Measurements from ENCODE around the gene TSPAN18. TPM values are rescaled to one million over a fixed set of nuclear protein-coding genes. Genes with fewer than 3 reads are reported as not detected.

The TSPAN18 gene
- total and polyA plus RNA-seq, 2 of the 8 experiments (the other 6 are each of a cell fraction or from before 2014, with no cell fraction given) = 5.2 to 10.2 TPM

DNA sequence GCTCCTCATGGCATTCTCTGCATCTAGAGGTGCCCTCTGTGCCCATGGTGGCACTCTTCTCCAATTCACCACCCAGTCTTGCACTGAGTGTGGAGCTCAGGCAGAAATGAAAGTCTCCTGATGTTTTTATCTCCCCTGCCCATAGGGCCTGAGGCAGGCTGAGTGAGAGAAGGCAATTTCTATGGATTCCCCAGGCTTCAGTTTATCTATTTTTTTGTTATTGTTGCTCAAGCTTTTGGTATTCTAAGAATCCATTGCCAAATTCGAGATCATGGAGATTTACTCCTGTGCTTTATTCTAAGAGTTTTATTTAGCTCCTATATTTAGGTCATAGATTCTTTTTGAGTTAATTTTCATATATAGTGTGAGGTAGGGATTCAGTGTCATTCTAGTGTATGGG lies 40.7 kb downstream of the TSPAN18 start (continued):
- TF ChIP-seq TCF12 (IDR thresholded peaks at IDR 0.05; ENCODE audit: low read depth, low read length) = no peak
- TF ChIP-seq SP2 (IDR thresholded peaks at IDR 0.05; ENCODE audit: low read length) = no peak
- TF ChIP-seq, protein P1, sequence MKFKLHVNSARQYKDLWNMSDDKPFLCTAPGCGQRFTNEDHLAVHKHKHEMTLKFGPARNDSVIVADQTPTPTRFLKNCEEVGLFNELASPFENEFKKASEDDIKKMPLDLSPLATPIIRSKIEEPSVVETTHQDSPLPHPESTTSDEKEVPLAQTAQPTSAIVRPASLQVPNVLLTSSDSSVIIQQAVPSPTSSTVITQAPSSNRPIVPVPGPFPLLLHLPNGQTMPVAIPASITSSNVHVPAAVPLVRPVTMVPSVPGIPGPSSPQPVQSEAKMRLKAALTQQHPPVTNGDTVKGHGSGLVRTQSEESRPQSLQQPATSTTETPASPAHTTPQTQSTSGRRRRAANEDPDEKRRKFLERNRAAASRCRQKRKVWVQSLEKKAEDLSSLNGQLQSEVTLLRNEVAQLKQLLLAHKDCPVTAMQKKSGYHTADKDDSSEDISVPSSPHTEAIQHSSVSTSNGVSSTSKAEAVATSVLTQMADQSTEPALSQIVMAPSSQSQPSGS (IDR thresholded peaks at IDR 0.05; ENCODE audit: low read length) = no peak
- no peak for TF ChIP-seq POU5F1 (IDR thresholded peaks at IDR 0.05; ENCODE audit: low read depth, low read length)
- no peak for TF ChIP-seq CTBP2 (IDR thresholded peaks at IDR 0.05; ENCODE audit: borderline replicate concordance, insufficient read depth, insufficient read length, low read length)
- TF ChIP-seq SRF (IDR thresholded peaks at IDR 0.05; ENCODE audit: low read depth, low read length) = no peak
- no peak for TF ChIP-seq JUN (IDR thresholded peaks at IDR 0.05; ENCODE audit: low read depth, low read length)
- TF ChIP-seq GTF2F1 (IDR thresholded peaks at IDR 0.05; ENCODE audit: borderline replicate concordance, low read depth, low read length) = no peak
